NB4 (cell line): ENCODE results near the gene FRMD5.

ENCODE experiments used
- DNase-seq: peaks from one replicate; pipeline ENCODE4 v3.0.0; 2010; ENCODE audit warnings: low read depth
- H3K4me3 ChIP-seq: one replicate; pipeline ENCODE4 v1.5.1; 2011; ENCODE audit warnings: mild to moderate bottlenecking, low read depth, low read length, moderate library complexity
- CTCF ChIP-seq: IDR thresholded peaks from one replicate; pipeline ENCODE4 v1.5.1; 2012; ENCODE audit warnings: low read depth, low read length
- MAX ChIP-seq: IDR thresholded peaks from 2 replicates; pipeline ENCODE4 v1.6.1; 2011; ENCODE audit warnings: low read depth, low read length
- MYC ChIP-seq: IDR thresholded peaks from 2 replicates; pipeline ENCODE4 v1.6.1; 2011; ENCODE audit warnings: low read depth, low read length
- POLR2A ChIP-seq: IDR thresholded peaks from 2 replicates; pipeline ENCODE4 v1.6.1; 2011; ENCODE audit warnings: mild to moderate bottlenecking; ENCODE audit not compliant: insufficient read length; ENCODE audit errors: extremely low read depth

FRMD5 gene

GRCh38 chr15:44097552-44097951 lies 97.5 kb downstream of the FRMD5 start:
- DNase-seq = no peak
- no peak for TF ChIP-seq POLR2A
- no peak for TF ChIP-seq MAX
- no peak for TF ChIP-seq MYC
- TF ChIP-seq CTCF = no peak
- H3K4me3 ChIP-seq = no peak overlapping the region

GRCh38 chr15:44096596-44096995 lies 98.5 kb downstream of the FRMD5 start:
- TF ChIP-seq MYC (no peak), MAX (no peak), POLR2A (no peak), CTCF (no peak)
- no peak overlapping the region for H3K4me3 ChIP-seq
- no peak for DNase-seq

- TF ChIP-seq MYC (no peak), MAX (no peak), POLR2A (no peak), CTCF (no peak)
- H3K4me3 ChIP-seq = no peak overlapping the region
- DNase-seq = no peak
Observed at GRCh38 chr15:44094781-44095180, 100.3 kb downstream of the FRMD5 start.

- no peak overlapping the region for H3K4me3 ChIP-seq
- TF ChIP-seq CTCF = no peak
- no peak for TF ChIP-seq MYC
- no peak for TF ChIP-seq MAX
- TF ChIP-seq POLR2A = no peak
- no peak for DNase-seq
Observed at GRCh38 chr15:44093836-44094235, 101.2 kb downstream of the FRMD5 start.

GRCh38 chr15:44092221-44092620 lies 102.8 kb downstream of the FRMD5 start:
- DNase-seq = no peak
- TF ChIP-seq POLR2A = no peak
- TF ChIP-seq MYC = no peak
- TF ChIP-seq CTCF = no peak
- TF ChIP-seq MAX = no peak
- no peak overlapping the region for H3K4me3 ChIP-seq
